GM12873 (cell line): ENCODE results near the gene ABHD16B.

ENCODE experiments used
- TF ChIP-seq, protein P1 (sequence below): IDR thresholded peaks from 2 replicates; pipeline ENCODE4 v1.5.1; 2012; ENCODE audit warnings: low read depth, mild to moderate bottlenecking, moderate library complexity, low read length, control low read depth; ENCODE audit not compliant: insufficient read depth; ENCODE audit errors: missing control alignments

The ABHD16B gene

GRCh38 chr20:63825331-63826118 lies 35.8 kb upstream of the ABHD16B start:
- TF ChIP-seq, protein P1, sequence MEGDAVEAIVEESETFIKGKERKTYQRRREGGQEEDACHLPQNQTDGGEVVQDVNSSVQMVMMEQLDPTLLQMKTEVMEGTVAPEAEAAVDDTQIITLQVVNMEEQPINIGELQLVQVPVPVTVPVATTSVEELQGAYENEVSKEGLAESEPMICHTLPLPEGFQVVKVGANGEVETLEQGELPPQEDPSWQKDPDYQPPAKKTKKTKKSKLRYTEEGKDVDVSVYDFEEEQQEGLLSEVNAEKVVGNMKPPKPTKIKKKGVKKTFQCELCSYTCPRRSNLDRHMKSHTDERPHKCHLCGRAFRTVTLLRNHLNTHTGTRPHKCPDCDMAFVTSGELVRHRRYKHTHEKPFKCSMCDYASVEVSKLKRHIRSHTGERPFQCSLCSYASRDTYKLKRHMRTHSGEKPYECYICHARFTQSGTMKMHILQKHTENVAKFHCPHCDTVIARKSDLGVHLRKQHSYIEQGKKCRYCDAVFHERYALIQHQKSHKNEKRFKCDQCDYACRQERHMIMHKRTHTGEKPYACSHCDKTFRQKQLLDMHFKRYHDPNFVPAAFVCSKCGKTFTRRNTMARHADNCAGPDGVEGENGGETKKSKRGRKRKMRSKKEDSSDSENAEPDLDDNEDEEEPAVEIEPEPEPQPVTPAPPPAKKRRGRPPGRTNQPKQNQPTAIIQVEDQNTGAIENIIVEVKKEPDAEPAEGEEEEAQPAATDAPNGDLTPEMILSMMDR, result no peak

- TF ChIP-seq, protein P1, result no peak
Observed at GRCh38 chr20:63826753-63827152, 34.5 kb upstream of the ABHD16B start.

DNA sequence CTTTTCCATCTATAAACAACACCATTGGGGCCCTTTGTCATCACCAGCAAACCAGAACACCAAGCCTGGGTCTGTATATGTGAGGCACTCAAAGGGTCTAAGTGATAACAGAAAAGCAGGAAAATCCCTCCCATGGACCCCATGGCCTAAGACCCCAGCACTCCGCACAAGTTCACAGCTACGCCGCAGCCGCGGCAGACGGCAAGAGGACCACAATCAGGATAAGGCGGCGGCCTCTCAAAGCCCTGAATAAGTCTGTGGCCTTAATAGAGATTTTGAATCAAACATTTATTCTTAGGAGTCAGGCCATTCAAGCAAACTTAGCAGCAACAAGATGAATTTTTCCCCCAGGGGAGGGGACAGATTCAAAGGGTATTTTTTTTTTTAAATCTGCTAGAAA lies 33.2 kb upstream of the ABHD16B start:
- TF ChIP-seq, protein P1, result no peak

DNA sequence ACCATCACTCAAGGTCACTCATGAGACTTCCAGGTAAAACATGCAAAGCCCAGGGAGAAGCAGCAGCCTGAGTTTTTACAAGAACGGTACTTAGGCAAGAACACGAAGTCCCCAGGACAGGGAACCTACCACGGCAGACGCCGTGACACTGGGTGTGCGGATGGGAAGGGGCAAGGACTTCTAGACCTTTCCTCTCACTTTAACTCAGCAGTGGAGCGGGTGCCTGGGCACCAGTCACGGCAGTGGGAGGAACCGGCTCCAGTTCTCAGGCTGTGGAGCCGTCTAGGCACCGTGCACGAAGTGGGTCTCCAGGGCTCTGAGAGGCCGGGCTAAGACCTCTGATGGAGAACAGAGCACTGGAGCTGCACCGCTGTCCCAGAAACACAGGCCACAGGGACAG lies 32.8 kb upstream of the ABHD16B start:
- TF ChIP-seq, protein P1, result no peak

DNA sequence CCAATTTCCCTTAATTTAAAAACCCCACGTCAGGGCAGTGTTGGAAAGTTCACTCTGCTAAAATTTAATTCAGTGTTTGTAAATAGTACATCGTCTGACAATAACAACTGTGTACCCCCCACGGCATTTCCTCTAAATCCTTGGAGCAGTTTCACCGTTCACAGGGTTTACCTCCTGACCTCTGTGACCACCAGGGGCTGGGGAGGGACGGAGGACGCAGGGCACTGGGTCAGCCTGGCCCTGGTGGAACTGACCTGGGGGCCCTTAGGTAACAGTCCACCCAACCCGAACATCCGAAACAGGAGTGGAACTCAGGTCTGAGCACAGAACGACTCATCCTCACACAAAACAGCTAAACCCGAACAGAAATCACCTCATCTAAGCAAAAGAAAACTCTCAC lies 32.3 kb upstream of the ABHD16B start:
- TF ChIP-seq, protein P1, result no peak

GRCh38 chr20:63829603-63829944 lies 31.7 kb upstream of the ABHD16B start:
- TF ChIP-seq, protein P1, result no peak

- TF ChIP-seq, protein P1, result no peak
Observed at GRCh38 chr20:63829945-63830835, 31.1 kb upstream of the ABHD16B start.
